GM10266 (cell line): ENCODE data around the gene AHCYL1.

Source experiments
- DNase-seq: peaks from one replicate; pipeline ENCODE4 v3.0.0; 2012; ENCODE audit errors: extremely low spot score
- CTCF ChIP-seq: IDR thresholded peaks from 2 replicates; pipeline ENCODE4 v1.5.1; 2012; ENCODE audit warnings: mild to moderate bottlenecking, low read depth; ENCODE audit not compliant: control insufficient read depth, insufficient read depth; ENCODE audit errors: missing control alignments

AHCYL1 gene

GRCh38 chr1:109959974-109960744 lies 24.4 kb upstream of the AHCYL1 start:
- no peak for DNase-seq
- TF ChIP-seq CTCF = no peak

- DNase-seq = no peak
- TF ChIP-seq CTCF = no peak
Measured at GRCh38 chr1:109960745-109961094, 23.8 kb upstream of the AHCYL1 start.

- TF ChIP-seq CTCF = no peak
- DNase-seq = no peak
Measured at GRCh38 chr1:109963864-109964263, 20.7 kb upstream of the AHCYL1 start.

- no peak for TF ChIP-seq CTCF
- DNase-seq = no peak
Measured at GRCh38 chr1:109969146-109969829, 15.3 kb upstream of the AHCYL1 start.

- DNase-seq = no peak
Measured at GRCh38 chr1:109969907-109970306, 14.7 kb upstream of the AHCYL1 start.

GRCh38 chr1:109971559-109971958 lies 13.0 kb upstream of the AHCYL1 start:
- TF ChIP-seq CTCF = no peak
- DNase-seq = no peak

More at GRCh38 chr1:109969907-109970306, 14.7 kb upstream of the AHCYL1 start:
- TF ChIP-seq CTCF = no peak

GRCh38 chr1:109974191-109974590 lies 10.4 kb upstream of the AHCYL1 start:
- no peak for DNase-seq
- no peak for TF ChIP-seq CTCF
